Ovary (tissue), 9 donors: ENCODE data around the gene ESPN. TPM values are rescaled to one million over a fixed set of nuclear protein-coding genes. Genes with fewer than 3 reads are reported as not detected.

Experiments
- DNase-seq, 5 donors: peaks; one replicate each; pipeline ENCODE4 v3.0.0-alpha.2; 2019 to 2020
- H3K27ac ChIP-seq, 2 donors: fragments of 200-600 bp; one replicate each; pipeline versions ENCODE4 v1.5.1 to v1.8.0; 2019 to 2022
- H3K27me3 ChIP-seq: fragments of 200-600 bp; one replicate; pipeline ENCODE4 v1.8.0; 2022
- H3K36me3 ChIP-seq: fragments of 200-600 bp; sonication (generic); one replicate; pipeline ENCODE4 v1.5.1; 2019
- H3K4me1 ChIP-seq: one replicate; pipeline ENCODE4 v1.8.1; 2013; ENCODE audit warnings: mild to moderate bottlenecking, moderate library complexity; ENCODE audit not compliant: insufficient read depth
- H3K4me3 ChIP-seq: fragments of 200-600 bp; sonication (generic); one replicate; pipeline ENCODE4 v1.5.1; 2017
- H3K9me3 ChIP-seq, 2 donors: fragments of 200-600 bp in 1 of 2; sonication (generic) in 1 of 2; one replicate each; pipeline versions ENCODE4 v1.5.1 to v1.8.1; 2013 to 2019; ENCODE audit warnings: mild to moderate bottlenecking in 1 of 2, moderate library complexity in 1 of 2
- EP300 ChIP-seq: sonication (generic); formaldehyde crosslinking; IDR thresholded peaks from one replicate; pipeline ENCODE4 v1.6.1; 2017; ENCODE audit warnings: antibody characterized with exemption
- POLR2A ChIP-seq: fragments of 450-650 bp; IDR thresholded peaks from one replicate; pipeline ENCODE4 v1.6.1; 2017; ENCODE audit warnings: antibody characterized with exemption, mild to moderate bottlenecking, moderate library complexity
- WGBS, 3 donors: extraction: QIAGEN DNeasy Blood & Tissue Kit in 1 of 3; methylation state at CpG; one replicate each; pipeline versions ENCODE4 v1.1.5 to v1.1.7; 2013 to 2017; 5-methylcytosine and 5-hydroxymethylcytosine counted together
- intact Hi-C, 4 donors: fragments of 100-400 bp; cut with DNase I; formaldehyde crosslinking; loops; one replicate each; pipeline versions ENCODE4 v1.11.0 to v1.15.1; 2022 to 2023
- polyA plus RNA-seq, 2 donors: library from polyadenylated mRNA; stranded (reverse); fragments of 200-250 nt in 1 of 2; fragments of 350-450 nt in 1 of 2; fragmentation: Illumina TruSeq in 1 of 2; extraction: RNeasy Lipid Tissue Mini Kit (QIAGEN cat#74804) in 1 of 2; gene quantifications; one replicate each; pipeline ENCODE4 v1.2.3, GENCODE V29; 2013 to 2014
- total RNA-seq, 7 donors: library from RNA; depleted of rRNA in 2 of 7; stranded (reverse); fragments of >200 nt in 2 of 7; fragmentation: NEBNext Ultra II Directional in 3 of 7; extraction: Animal tissue kit (Norgen Biotek cat#: 25700) in 3 of 7; gene quantifications; one replicate each; pipeline versions ENCODE4 v1.1.0 to v1.2.4, GENCODE V29; 2016 to 2023
- TF ChIP-seq, protein P1 (sequence below), 3 donors: fragments of 450-650 bp in 2 of 3; fragments of 200-600 bp in 1 of 3; IDR thresholded peaks; one replicate each; pipeline versions ENCODE4 v1.5.1 to v1.8.0; 2016 to 2022; ENCODE audit warnings: antibody characterized with exemption in 3 of 3, mild to moderate bottlenecking in 1 of 3
- donor health status: DM: no; HTN: no; CAD: no; lungs with moderate emphysema.
- donor health status: DM: no; HTN: no; CAD: no.
- donor health status: Bipolar disorder and iron deficiency.
- donor health status: DM: yes; HTN: yes; CAD: no.
- donor health status: DM: no; HTN: no; CAD: no.
- donor health status: DM: yes; HTN: yes; CAD: no.

Gene ESPN
- total and polyA plus RNA-seq, 9 donors: 0.11 to 46.2 (median 1.5) TPM; not detected in 1

DNA sequence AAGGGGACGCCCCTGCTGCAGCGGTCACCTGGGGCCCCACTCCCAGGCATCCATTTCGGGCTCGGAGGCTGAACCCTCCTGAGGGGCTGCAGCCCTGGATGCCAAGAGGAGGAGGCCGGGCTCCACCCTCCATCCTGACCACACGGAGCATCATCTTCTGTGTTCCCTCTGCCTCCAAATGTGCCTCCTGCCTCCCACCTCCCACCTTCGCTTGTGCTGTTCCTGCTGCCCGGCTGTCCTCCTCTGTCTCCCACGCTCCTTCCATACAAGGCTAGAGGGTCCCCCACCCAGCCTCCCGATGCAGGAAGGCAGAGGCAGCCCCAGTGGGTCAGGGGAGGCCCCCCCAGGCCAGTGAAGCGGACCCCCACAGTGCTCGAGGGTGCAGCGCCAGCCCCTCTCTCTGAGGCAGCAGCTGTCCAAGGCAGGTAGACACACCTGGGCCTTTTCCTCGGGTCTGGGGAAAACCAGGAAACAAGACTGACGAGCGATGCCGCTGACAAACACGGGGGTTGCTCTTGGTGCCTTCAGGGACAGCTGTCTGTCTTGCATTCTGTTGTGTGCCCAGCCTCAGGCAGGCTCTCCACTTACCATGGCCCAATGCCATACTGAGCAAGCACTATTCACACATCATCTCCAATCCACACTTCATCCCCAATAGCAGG is 83.7 kb downstream of the ESPN start:
- TF ChIP-seq, protein P1, sequence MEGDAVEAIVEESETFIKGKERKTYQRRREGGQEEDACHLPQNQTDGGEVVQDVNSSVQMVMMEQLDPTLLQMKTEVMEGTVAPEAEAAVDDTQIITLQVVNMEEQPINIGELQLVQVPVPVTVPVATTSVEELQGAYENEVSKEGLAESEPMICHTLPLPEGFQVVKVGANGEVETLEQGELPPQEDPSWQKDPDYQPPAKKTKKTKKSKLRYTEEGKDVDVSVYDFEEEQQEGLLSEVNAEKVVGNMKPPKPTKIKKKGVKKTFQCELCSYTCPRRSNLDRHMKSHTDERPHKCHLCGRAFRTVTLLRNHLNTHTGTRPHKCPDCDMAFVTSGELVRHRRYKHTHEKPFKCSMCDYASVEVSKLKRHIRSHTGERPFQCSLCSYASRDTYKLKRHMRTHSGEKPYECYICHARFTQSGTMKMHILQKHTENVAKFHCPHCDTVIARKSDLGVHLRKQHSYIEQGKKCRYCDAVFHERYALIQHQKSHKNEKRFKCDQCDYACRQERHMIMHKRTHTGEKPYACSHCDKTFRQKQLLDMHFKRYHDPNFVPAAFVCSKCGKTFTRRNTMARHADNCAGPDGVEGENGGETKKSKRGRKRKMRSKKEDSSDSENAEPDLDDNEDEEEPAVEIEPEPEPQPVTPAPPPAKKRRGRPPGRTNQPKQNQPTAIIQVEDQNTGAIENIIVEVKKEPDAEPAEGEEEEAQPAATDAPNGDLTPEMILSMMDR (IDR thresholded peaks at IDR 0.05): no peak
- TF ChIP-seq EP300 (no peak), POLR2A (no peak)
- Histone ChIP-seq H3K4me1 (peaks cover 3% of the 10 kb centered on the region), H3K4me3 (no peak overlapping the region), H3K27ac (no peak overlapping the region), H3K9me3 (no peaks in the 10 kb centered on the region), H3K36me3 (no peaks in the 10 kb centered on the region), H3K27me3 (no peaks in the 10 kb centered on the region)
- DNase-seq: no peak
- 80 to 84% (median 84%) methylated on average over 17 to 18 of the region's 18 CpGs for WGBS, 3 donors
- intact Hi-C loops: no loop called here

DNA sequence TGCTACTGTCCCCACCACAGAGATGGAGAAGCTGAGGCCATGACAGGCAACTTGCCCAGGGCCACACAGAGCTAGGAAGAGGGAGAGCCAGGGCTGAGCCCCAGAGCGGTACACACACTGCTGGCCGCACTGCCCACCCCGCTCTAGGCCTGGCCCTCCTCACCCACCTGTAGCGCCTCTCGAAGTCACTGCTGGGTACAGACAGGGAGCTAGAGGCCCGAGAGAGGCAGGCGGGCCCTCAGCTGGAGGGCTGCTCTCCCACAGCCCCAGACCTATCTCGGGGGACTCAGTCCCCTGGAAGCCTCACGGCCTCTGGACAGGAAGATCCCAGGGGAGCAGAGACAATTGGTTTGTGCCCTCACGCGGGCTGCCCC is 84.2 kb downstream of the ESPN start:
- DNase-seq: no peak
- WGBS, 3 donors: 80 to 85% (median 81%) methylated on average over 11 of the region's 11 CpGs
- TF ChIP-seq, protein P1 (IDR thresholded peaks at IDR 0.05): no peak
- TF ChIP-seq POLR2A: no peak
- Histone ChIP-seq H3K36me3 (no peaks in the 10 kb centered on the region), H3K27ac (no peak overlapping the region), H3K4me3 (no peak overlapping the region), H3K27me3 (no peaks in the 10 kb centered on the region), H3K4me1 (peaks cover 3% of the 10 kb centered on the region), H3K9me3 (no peaks in the 10 kb centered on the region)
- intact Hi-C loops: no loop called here

DNA sequence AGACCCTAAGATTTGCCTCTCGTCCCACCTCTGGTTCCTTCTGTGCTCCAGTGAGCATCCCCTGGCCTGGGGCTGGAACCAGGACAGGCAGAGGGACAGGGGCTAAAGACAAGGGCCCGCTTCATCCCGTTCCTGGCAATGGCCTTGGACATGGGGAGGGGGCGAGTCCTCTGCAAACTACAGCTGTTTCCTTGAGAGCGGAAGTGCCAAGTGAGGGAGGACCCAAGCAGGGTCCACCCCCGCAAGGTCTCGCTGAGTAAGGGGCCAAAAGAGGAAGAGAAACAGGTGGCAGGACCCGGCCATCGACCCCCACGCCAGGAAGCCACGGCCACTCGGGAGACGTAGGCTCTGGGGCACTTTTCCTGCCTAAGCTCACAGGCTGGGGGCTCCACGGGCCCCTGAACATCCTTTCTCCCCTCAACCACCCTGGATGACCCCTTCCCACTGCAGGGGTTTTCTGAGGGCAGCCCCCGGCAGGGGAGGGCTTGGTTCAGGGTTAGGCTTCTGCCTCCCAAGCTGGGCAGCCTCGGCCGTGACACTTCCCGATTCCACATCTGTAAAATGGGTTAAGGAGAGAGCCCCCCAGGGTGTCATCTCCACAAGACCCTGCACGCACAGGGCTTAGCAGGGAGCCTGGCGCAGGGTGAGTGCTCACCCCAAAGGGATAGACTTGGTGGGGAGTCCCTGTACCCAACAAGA is 84.8 kb downstream of the ESPN start:
- H3K27ac ChIP-seq: no peak overlapping the region
- intact Hi-C loops: no loop called here

DNA sequence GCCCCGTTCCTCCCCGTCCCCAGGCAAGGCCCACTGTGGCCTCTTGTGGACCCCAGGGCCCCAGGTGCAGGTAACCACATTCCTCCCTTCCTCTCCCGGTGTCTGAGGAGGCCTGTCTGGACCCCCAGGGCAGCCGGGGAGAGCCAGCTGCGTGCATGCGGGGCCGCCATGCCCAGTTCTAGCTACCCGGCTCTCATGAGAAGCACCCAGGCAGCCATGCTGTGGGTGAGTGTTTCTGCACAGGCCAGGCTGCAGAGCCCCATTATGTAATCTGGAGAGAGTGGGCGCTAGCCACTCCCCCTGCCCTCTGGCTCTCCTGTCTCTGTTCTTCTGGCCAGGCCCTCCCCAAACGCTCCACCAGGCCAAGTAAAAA is 85.3 kb downstream of the ESPN start:
- DNase-seq: no peak
- 67 to 75% (median 75%) methylated on average over 10 of the region's 10 CpGs for WGBS, 3 donors
- Histone ChIP-seq H3K4me1 (peaks cover 3% of the 10 kb centered on the region), H3K27ac (no peak overlapping the region), H3K36me3 (no peaks in the 10 kb centered on the region), H3K9me3 (no peaks in the 10 kb centered on the region), H3K4me3 (no peak overlapping the region), H3K27me3 (no peaks in the 10 kb centered on the region)
- intact Hi-C loops: no loop called here
- TF ChIP-seq, protein P1 (IDR thresholded peaks at IDR 0.05): no peak
- no peak for TF ChIP-seq EP300
- no peak for TF ChIP-seq POLR2A

More for the DNA sequence above, 84.8 kb downstream of the ESPN start:
- H3K36me3 ChIP-seq: no peaks in the 10 kb centered on the region
- peaks cover 3% of the 10 kb centered on the region for H3K4me1 ChIP-seq
- DNase-seq: no peak
- 41 to 56% (median 51%) methylated on average over 14 to 20 of the region's 20 CpGs for WGBS, 3 donors
- H3K27me3 ChIP-seq: no peaks in the 10 kb centered on the region
- TF ChIP-seq POLR2A (no peak), EP300 (no peak)
- TF ChIP-seq, protein P1 (IDR thresholded peaks at IDR 0.05): no peak
- H3K4me3 ChIP-seq: no peak overlapping the region
- H3K9me3 ChIP-seq: no peaks in the 10 kb centered on the region
